Superior temporal gyrus (tissue), 1 donor: ENCODE data around the gene FAH.
"Not testable (repeated sequence)": the region's sequence is repeated elsewhere in the genome, so short reads cannot be mapped to it uniquely, and the experiment has no call there.

Source experiments
- DNase-seq: peaks from one replicate; pipeline ENCODE4 v3.0.0-alpha.2; 2016; ENCODE audit errors: extremely low spot score

Gene FAH

DNA sequence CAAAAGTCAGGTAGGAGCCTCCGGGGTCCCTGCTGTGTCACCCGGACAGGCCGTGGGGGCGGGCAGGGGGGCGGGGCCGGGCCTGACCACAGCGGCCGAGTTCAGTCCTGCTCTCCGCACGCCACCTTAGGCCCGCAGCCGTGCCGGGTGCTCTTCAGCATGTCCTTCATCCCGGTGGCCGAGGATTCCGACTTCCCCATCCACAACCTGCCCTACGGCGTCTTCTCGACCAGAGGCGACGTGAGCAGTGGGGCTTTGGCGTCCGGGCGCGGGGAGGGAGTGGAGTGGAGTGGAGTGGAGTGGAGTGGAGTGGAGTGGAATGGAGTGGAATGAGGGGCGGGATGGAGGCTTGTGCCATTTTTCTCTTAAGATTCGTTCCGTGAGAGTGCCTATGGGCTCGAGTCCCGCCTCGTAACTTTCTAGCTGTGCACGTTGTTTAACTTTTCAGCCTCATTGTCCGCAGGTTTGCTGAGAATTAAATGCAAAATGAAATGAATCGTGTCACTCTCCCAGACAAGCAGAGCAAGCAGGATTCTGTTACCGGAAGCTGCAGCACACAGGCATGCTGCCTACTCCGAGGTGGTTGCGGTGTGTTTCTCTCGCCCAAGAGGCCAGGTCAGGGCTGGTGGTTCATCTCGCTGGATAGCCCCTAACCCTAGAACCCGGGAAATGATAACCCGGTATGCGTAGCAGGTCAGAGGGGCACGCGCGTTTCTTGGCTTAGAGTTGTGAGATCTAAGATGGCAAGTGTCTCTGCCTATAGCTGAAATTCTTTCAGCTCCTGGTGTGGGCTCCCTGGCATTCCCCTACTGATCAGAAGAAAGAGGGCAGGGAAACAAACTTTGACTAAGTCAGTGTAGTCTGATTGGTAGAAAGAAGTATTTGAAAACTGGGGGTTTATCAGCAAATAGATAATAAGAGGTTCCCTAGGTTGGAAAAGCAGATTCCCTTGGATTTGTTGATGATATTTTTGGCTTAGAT, at the start of gene FAH:
FAH (plus strand) TSS at position 104 of the 981 bp plus-strand sequence; CDS start at position 160, 56 bp downstream.
- peak; percentile 20 for DNase-seq

DNA sequence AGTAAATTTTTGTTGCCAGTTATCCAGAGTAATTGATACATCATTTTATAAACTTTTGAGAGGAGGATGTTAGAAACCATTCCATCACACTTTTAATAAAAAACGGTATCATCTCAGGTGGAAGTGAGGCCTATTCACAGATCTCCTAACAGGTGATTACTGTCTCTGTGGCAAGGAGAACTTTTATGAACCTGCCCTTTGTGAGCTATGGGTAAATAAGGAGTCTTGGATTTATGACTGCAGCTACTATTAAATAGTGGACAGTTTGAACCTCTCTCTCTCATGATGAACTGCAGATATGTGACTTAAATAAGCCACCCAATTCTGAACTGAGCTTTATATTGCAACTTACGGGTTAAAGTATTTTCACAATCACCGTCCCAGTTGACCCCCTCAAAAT, 47.6 kb upstream of the FAH start:
- DNase-seq: no peak

DNA sequence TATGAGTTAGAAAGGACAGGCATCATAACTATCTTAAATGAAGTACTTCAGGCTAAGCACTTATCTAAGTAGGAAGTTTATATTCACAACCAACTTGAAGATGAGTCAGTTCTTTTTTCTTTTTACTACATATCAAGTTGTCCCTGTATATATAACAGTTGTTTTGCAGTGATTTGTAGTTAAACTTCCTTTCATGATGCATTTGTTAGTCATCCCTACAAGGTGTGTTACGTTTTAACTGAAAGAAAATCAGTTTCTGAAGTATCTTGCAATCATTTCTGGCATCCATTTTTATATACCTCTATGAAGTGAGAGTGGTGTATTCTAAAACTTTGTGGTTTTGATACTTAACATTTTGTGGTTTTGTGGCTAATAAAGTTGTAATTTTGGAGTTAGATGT, 47.2 kb upstream of the FAH start:
- no peak for DNase-seq

DNA sequence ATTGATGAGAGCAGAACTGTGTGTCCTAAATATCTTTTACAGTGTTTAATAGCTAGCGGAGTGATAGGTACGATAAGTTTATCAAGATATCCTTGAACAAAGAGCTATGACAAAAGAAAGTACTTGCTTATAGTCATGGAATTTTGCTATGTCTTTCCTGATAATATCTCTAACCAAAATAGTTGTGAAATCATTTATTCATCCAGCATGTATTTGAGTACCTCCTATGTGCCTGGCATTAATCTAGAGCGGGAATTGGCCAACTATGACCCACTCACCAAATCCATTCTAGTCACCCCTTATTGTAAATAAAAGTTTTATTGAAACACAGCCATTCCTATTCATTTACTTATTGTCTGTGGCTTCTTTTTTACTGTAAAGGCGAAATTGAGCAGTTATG, 46.7 kb upstream of the FAH start:
- DNase-seq: no peak

DNA sequence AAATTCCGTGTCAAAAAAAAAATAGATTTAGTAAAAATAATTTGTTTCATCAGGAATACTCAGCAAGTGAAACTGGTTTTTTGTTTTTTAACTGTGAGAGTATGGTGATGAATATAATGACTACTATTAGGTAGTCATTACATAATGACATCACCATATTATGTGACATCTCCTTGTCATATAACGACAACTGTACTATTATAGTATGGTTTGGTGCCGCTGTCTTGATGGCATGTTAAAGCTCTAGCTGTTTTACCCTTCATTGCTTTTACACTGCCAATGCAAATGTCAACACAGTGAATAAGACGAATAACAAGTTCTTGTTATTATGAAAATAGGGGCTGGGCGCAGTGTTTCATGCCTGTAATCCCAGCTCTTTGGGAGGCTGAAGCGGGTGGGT, 45.6 kb upstream of the FAH start:
- DNase-seq: no peak

DNA sequence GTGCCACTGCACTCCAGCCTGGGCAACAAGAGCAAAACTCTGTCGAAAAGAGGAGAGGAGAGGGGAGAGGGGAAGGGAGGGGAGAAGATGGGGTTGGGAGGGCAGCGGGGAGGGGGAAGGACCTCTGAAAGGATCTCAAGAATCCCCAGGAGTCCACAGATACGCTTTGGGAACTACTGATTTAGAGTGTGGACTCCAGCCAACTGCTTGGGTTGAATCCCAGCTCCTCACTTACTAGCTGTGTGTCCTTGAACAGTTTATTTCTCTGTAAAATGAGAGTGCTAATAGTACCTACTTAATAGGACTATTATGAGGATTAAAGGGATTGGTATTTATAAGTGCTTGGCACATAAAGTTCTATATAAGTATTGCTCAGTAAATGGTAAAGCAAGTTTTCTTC, 45.0 kb upstream of the FAH start:
- no peak for DNase-seq

DNA sequence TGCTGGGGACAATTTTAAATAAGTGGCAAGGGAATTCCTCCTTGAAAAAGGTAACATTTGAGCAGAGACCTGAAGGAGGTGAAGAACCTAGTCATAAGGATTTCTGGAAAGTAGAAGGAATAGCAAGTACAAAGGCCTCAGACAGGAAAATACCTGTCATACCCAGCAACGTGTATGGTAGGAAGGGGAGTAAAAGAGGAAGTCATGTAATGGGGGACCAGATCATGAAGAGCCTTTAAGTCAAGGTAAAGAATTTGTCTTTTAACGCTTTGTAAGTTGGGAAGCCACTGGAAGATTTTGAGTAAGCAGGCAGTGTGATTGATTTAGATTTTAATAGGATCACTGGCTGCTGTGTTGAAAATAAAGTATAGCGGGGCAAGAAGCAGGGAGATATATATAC, 43.4 kb upstream of the FAH start:
- DNase-seq: no peak

DNA sequence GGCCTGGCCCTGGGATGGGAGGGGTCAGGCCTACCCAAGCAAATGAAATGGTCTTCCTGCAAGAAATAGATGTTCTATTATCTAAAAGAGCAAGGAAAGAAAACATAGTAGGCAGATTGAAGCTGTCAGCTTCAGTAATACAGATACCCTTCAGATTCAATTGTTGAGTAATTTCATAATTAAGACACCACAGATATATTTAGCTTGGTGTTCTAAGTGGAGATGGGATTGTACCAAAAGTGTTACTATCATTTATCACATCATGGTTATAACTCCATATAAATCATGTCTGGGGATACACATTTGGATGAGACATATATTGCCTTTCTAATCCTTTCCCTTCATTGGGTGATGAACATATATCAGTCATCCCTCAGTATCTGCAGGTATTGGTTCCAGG, 41.9 kb upstream of the FAH start:
- DNase-seq: no peak

DNA sequence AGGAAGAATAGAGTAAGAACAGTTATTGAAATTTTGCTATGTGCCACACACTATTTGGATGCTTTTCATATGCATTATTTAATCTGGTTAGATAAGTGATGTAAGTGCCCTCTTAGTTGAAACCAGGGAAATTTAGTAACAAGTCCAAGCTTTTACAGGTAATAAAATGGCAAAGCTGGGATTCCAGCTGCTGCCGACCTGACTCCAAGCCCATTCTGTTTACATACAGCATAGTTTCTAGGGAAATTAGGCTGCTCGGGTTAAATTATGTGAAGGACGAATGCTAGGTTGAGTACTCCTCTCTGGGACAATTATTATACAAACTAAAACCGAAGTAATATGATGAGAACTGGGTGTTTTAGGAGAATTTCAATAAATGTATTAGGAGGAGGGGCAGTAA, 38.7 kb upstream of the FAH start:
- DNase-seq: no peak

DNA sequence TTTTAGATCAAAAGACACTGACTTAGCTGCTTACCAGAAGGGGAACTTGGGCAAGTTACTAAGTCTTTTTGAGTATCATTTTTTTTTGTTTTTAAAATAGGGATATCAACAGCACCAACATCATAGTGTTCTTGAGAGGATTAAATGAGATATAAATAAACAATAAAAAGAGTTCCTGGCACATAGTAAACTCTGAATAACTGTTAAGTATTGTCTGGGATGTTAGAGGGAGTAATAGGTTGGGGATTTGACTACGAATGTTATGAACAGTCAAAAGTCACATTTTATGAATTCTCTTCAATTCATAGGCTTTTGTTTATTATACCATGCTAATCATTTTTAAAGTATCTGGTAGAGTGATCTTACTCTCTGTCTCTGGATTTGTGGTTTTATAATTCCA, 37.8 kb upstream of the FAH start:
- DNase-seq: no peak

DNA sequence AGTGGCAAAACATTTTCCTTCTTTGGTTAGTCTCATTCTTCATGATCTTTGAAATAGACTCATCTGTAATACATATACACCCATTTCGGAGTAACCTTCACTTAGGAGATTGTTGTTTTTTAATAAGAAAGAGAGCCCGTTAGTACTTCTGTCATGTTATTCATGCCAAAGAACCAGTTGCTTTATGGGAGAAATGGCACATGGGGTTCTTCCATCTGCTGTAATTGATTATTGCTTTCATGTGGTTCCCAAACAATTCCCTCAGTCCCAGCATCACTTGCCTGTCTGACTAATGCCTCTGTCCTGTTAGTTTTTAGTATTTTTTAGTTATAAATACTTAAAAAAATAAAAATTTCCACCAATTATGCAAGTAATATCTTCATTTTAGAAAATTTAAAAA, 33.8 kb upstream of the FAH start:
- no peak for DNase-seq

DNA sequence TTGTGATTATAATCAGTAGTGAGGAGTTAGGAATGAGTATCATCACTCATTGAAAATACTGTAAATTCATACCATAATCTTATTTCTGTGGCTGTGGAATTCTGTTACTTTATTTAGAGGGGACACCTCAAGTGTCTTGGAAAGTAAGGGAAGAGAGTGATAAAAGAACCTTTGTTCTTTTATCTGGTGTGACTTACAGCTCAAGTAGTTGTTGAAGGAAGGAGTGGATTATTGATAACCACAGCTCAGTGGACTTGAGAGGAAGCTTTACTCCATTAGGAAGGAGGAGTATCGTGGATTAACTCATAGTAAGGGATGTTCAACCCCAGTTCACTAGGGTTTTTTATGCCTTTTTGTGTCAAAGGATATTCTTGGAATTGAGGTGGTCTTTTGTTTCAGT, 32.2 kb upstream of the FAH start:
- no peak for DNase-seq

DNA sequence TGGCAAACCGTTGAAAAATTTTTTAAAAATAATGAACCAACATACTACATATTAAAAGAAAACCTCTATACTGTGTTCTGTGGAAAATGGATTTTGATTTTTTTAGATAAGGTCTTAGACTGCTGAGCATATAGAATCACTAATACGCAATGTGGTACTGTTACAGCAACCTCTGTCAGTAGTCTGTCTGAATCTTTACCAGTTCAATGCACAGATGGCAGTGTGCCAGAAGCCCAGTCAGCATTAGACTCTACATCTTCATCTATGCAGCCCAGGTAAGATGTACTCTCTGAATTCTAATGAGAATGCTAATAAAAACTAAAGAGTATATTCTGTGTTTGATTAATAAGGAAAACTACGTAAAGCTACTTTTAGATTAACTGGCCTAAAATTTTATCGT, 31.3 kb upstream of the FAH start:
- no peak for DNase-seq

DNA sequence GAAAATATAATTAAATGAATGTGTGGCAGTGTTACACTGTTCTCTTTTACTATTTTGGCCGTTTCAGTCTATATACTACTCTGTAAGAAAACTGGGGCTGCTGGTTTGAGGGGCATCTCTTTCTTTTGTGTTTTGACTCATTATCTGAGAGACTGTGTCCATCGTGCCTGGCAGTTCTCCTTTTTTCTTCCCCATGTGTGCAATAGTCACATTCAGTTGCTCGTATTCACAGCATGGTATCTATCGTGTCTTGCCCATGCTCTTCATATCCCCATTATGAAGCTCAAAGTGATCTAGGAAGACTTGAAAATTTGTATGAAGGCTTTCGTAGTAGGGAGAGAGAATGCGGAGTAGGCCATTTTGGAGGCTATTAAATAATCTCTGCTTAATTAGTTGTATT, 29.8 kb upstream of the FAH start:
- DNase-seq: no peak

DNA sequence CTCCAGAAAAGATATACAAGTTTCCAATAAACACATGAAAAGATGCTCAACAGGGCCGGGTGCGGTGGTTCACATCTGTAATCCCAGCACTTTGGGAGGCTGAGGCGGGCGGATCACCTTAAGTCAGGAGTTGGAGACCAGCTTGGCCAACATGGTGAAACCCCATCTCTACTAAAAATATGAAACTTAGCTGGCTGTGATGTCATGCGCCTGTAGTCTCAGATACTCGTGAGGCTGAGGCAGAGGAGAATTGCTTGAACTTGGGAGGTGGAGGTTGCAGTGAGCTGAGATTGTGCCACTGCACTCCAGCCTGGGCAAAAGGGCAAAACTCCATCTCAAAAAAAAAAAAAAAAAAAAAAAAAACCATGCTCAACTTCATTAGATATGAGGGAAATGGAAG, 25.5 kb upstream of the FAH start:
- not testable (repeated sequence) for DNase-seq

DNA sequence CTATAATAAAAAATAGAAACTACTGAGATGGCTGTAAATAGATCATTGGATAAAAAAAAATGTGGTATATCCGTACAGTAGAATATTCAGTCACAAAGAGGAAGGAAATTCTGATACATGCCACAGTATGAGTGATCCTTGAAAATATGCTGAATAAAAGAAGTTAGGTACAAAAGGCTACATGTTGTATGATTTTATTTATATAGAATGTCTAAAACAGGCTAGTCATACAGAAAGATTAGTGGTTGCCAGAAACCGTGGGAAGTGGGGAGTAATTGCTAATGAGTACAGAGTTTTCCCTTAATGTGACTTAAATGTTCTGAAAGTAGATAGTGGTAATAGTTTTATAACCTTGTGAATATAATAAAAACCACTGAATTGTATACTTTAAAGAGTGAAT, 24.9 kb upstream of the FAH start:
- no peak for DNase-seq

DNA sequence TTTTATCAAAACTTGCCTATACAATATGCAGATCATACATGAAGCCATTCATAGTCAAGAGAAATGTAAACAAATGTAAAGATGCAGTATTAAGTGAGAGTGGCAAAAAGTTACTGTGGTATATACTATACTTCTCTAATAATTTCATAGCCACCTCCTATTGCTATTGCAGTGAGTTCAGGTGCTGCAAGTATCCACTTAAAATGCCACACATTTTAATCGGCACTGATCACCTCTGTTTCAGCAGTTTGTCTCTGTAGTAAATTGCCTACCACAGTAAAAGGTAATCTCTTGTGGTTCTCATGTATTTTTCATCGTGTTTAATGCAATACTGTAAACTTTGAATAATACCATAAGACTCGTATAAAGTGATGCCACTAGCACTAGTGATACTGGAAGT, 20.4 kb upstream of the FAH start:
- no peak for DNase-seq

DNA sequence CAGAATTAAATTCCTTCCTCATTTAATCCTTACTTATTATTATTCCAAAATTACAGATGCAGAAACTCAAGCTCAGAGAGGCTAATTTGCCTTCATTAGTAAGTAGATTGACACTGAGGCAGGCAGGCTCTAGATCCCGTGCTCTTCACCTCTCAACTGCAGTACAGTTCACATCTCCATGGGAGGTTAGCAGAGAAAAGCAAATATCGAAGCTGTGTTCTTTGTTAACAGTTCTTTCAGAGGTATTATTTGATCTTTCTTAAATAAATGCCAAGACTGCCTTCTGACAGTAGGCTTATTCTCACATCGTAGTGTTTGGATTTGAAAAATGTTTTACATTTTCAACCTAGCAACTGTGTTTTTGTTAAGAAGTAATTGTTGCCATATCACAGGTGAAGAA, 15.9 kb upstream of the FAH start:
- DNase-seq: no peak

DNA sequence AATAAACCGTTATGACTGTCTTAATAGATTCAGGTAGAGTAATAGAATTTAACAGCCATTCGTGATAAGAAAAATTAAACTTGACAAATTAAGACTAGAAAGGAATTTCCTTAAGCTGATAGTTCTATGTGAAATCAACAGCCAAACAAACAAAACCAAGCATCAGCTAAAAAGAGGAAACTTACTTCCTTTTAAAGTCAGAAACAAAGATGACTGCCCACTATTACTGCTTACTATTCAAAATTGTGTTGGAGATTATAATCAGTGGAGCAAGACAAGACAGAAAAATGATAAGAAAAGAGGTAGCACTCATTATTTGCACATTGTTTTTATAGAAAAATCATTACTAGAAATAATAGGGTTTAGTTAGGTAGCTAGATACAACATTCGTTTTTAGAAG, 13.8 kb upstream of the FAH start:
- DNase-seq: no peak

DNA sequence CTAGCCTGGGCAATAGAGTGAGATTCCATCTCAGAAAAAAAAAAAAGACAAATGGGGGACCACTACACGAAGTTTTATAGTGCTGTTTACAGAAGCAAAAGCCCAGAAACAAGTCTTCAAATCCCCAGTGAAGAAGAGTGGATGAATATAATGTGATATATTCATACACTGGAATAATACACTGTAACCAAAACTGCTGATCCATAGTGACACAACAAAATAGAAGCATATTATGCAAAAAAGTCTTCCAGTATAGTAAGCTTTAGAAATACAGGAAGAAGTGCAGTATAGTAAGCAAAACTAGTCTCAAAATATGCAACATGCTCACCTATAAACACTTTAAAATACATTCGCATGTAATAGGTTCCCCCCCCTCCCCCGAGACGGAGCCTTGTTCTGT, 11.9 kb upstream of the FAH start:
- no peak for DNase-seq

DNA sequence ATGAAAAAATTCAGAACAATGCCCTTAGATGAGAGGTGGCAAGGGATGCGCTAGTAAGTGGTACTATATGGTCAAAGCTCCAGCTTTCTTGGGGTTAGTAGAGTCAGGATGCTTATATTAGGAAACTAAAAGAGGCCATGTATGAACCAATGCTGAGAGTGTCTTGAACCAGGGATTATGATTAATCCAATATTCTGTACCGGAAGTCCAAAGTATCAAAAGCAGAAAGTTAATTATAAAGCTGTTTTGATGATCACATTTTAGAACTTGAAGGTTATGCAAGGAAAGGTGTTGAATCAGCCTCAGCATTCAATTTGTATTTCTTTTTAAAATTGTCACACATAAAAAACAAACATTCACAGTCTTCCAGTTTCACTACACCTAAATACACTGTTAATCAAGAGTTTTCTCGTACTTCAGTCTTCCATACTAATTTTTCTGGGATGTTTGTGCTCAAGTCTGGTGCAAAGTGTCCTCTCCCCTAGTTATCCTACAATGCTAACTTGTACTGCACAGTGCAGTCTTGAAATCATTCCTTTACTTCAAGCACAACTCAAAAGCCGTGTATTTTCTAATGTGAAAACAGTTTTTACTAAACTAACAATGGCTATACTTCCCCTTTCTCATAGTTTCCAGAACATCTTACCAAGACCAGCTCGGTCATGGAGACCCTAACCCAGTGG, 10.7 kb upstream of the FAH start:
- DNase-seq: no peak

DNA sequence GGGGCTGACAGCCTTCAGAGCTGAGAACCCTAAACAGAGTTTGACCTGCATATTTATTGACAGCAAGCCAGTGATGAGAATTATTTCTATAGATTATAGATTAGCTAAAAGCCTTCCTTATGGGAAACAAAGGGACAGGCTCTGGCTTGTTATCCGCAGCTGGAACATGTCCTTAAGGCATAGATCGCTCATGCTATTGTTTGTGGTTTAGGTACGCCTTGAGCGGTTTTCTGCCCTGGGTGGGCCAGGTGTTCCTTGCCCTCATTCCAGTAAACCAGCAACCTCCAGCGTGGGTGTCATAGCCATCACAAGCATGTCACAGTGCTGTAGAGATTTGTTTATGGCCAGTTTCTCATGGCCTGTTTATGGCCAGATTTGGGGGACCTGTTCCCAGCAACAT, 10.2 kb upstream of the FAH start:
- no peak for DNase-seq

DNA sequence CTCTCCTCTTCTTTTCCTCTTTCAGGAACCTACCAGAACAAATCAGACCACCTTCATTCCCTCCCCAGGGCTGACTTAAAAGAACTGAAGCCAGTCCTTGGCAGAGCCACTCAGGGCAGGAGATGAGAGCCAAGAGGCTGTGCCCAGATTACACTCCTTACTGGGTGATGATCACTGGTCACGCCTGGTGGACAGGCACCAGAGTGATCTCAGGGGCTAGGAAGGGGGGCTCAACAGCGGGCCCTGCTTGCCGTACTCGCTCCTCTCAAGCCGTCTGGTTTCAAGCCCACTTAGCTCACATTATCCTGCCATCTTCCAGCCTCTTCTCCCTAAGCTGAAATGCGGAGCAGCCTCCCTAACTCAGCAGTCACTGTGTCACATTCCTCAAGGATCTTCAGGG, 1.7 kb upstream of the FAH start:
- no peak for DNase-seq
